Endothelial cell of umbilical vein (primary cell): Measurements from ENCODE around the gene TBATA. TPM values are rescaled to one million over a fixed set of nuclear protein-coding genes. Genes with fewer than 3 reads are reported as not detected.

Experiments
- BruUV-seq: library from RNA; stranded (reverse); fragments of 400-500 nt; replicated peaks from 2 replicates; lab custom pipeline; 2021; lab: Mats Ljungman, UMichigan
- CTCF ChIA-PET: fragments of 300-600, 350-600 bp; sonication (Branson Sonifier 250); formaldehyde crosslinking; loops from one replicate; lab custom pipeline; 2021; ENCODE audit warnings: antibody characterized with exemption, inconsistent platforms; lab: Charles Lee
- POLR2A ChIA-PET: fragments of 300-600, 350-600 bp; sonication (Branson Sonifier 250); formaldehyde crosslinking; loops from one replicate; lab custom pipeline; 2021; ENCODE audit warnings: antibody characterized with exemption, inconsistent platforms; lab: Charles Lee
- DNase-seq: peaks from one replicate; pipeline ENCODE4 v3.0.0-alpha.2; 2011; ENCODE audit warnings: low read depth, low spot score
- FAIRE-seq: peaks from 2 replicates; lab custom pipeline; 2011; peaks lifted over from hg19 to GRCh38; lab: Jason Lieb, UNC
- H2AFZ ChIP-seq: 2 replicates; pipeline ENCODE4 v1.6.0; 2012; ENCODE audit warnings: low read depth, low read length, control low read depth, inconsistent platforms
- H3K27ac ChIP-seq: 2 replicates; pipeline ENCODE4 v1.5.1; 2011; ENCODE audit warnings: low read depth, mild to moderate bottlenecking, control low read depth, low read length, moderate library complexity; ENCODE audit not compliant: insufficient read depth
- H3K27me3 ChIP-seq, 2 experiments: 2 replicates each; pipeline versions ENCODE4 v1.6.0 to v1.6.1; 2011; ENCODE audit warnings: low read length in 2 of 2, mixed read lengths in 1 of 2; ENCODE audit not compliant: control insufficient read depth in 2 of 2, insufficient read depth in 2 of 2
- H3K36me3 ChIP-seq, 2 experiments: 2 replicates in 1 of 2; 3 replicates in 1 of 2; pipeline ENCODE4 v1.5.1; 2011; ENCODE audit warnings: low read length in 2 of 2, mild to moderate bottlenecking in 1 of 2, moderate library complexity in 1 of 2; ENCODE audit not compliant: control insufficient read depth in 2 of 2, insufficient read depth in 2 of 2; ENCODE audit errors: extremely low read depth in 1 of 2
- H3K4me1 ChIP-seq: 3 replicates; pipeline ENCODE4 v1.5.1; 2011; ENCODE audit warnings: mild to moderate bottlenecking, low read length; ENCODE audit not compliant: control insufficient read depth, insufficient read depth; ENCODE audit errors: extremely low read depth
- H3K4me2 ChIP-seq: 2 replicates; pipeline ENCODE4 v1.6.1; 2011; ENCODE audit warnings: low read length, control low read depth, mixed read lengths; ENCODE audit not compliant: insufficient read depth
- H3K4me3 ChIP-seq, 3 experiments: fragments of 200-600 bp in 1 of 3; sonication (generic), shearing (Covaris generic) in 1 of 3; replicated peaks in 1 of 3; 2 replicates each; pipeline ENCODE4 v1.5.1; 2011 to 2016; ENCODE audit warnings: control low read depth in 3 of 3, low read length in 3 of 3, mild to moderate bottlenecking in 2 of 3, inconsistent platforms in 1 of 3, low read depth in 1 of 3, moderate library complexity in 1 of 3; ENCODE audit not compliant: insufficient read depth in 1 of 3
- H3K79me2 ChIP-seq: 2 replicates; pipeline ENCODE4 v1.6.0; 2012; ENCODE audit warnings: low read length, inconsistent platforms; ENCODE audit not compliant: control insufficient read depth, insufficient read depth
- H3K9ac ChIP-seq: replicated peaks from 2 replicates; pipeline ENCODE3; 2011; ENCODE audit warnings: low read length, control low read depth; ENCODE audit not compliant: insufficient read depth; ENCODE audit errors: extremely low read depth
- H3K9me1 ChIP-seq: replicated peaks from 3 replicates; pipeline ENCODE4 v1.6.0; 2011; ENCODE audit warnings: mild to moderate bottlenecking, low read length; ENCODE audit not compliant: control insufficient read depth, insufficient read depth; ENCODE audit errors: extremely low read depth
- H3K9me3 ChIP-seq: replicated peaks from 2 replicates; pipeline ENCODE4 v1.5.1; 2012; ENCODE audit warnings: low read length, inconsistent platforms; ENCODE audit not compliant: control insufficient read depth, insufficient read depth
- H4K20me1 ChIP-seq: replicated peaks from 2 replicates; pipeline ENCODE3; 2011; ENCODE audit warnings: mild to moderate bottlenecking, low read length; ENCODE audit not compliant: control insufficient read depth, insufficient read depth; ENCODE audit errors: extremely low read depth
- EZH2 ChIP-seq: IDR thresholded peaks from 2 replicates; pipeline ENCODE4 v1.6.1; 2012; ENCODE audit warnings: borderline replicate concordance, low read depth, mild to moderate bottlenecking, moderate library complexity, low read length, inconsistent platforms; ENCODE audit not compliant: severe bottlenecking
- GATA2 ChIP-seq: IDR thresholded peaks from 2 replicates; pipeline ENCODE4 v1.7.0; 2011; ENCODE audit warnings: low read depth, mild to moderate bottlenecking, moderate library complexity, mixed read lengths, low read length; ENCODE audit not compliant: insufficient read length, insufficient read depth
- JUN ChIP-seq: IDR thresholded peaks from 2 replicates; pipeline ENCODE4 v1.6.1; 2011; ENCODE audit warnings: borderline replicate concordance, low read depth; ENCODE audit not compliant: insufficient read length, insufficient read depth
- POLR2A ChIP-seq: IDR thresholded peaks from 2 replicates; pipeline ENCODE4 v1.6.1; 2012; ENCODE audit warnings: low read depth, mild to moderate bottlenecking, control low read depth, low read length
- POLR2AphosphoS5 ChIP-seq: IDR thresholded peaks from 2 replicates; pipeline ENCODE4 v1.6.1; 2012; ENCODE audit warnings: low read depth, mild to moderate bottlenecking, control low read depth, low read length, moderate library complexity; ENCODE audit not compliant: insufficient read depth
- dilution Hi-C: fragments of 300-500 bp; cut with MboI; formaldehyde crosslinking; loops from one replicate; pipeline ENCODE4 v1.15.0; 2019; ENCODE audit warnings: low sequenced_read_pairs; ENCODE audit not compliant: extremely low pct_ligation_motif_present
- intact Hi-C: fragments of 100-400 bp; cut with micrococcal nuclease; formaldehyde crosslinking; loops from one replicate; pipeline ENCODE4 v1.10.0; 2022
- polyA plus RNA-seq, 4 experiments: library from polyadenylated mRNA; depleted of rRNA in 3 of 4; stranded (reverse) in 3 of 4; unstranded in 1 of 4; fragments of >200 nt; gene quantifications; 2 replicates each; pipeline versions ENCODE4 v1.2.1 to v1.2.3, GENCODE V29; 2011 to 2012; ENCODE audit warnings: missing spikeins in 1 of 4
- total RNA-seq: library from RNA; stranded (reverse); gene quantifications from 2 replicates; pipeline ENCODE4 v1.2.3, GENCODE V29; 2021
- TF ChIP-seq, protein P1 (sequence below), 2 donors: IDR thresholded peaks; 1 replicate in 1 of 2; 2 replicates in 1 of 2; pipeline ENCODE4 v1.5.1; 2011; ENCODE audit warnings: low read length in 2 of 2, mild to moderate bottlenecking in 2 of 2, moderate library complexity in 2 of 2, control low read depth in 1 of 2, inconsistent platforms in 1 of 2, low read depth in 1 of 2; ENCODE audit not compliant: insufficient read depth in 1 of 2; ENCODE audit errors: extremely low read depth in 1 of 2

The TBATA gene
- total and polyA plus RNA-seq, 2 donors (not counting 3 experiments of a cell fraction or from before 2014, with no cell fraction given) = not detected

DNA sequence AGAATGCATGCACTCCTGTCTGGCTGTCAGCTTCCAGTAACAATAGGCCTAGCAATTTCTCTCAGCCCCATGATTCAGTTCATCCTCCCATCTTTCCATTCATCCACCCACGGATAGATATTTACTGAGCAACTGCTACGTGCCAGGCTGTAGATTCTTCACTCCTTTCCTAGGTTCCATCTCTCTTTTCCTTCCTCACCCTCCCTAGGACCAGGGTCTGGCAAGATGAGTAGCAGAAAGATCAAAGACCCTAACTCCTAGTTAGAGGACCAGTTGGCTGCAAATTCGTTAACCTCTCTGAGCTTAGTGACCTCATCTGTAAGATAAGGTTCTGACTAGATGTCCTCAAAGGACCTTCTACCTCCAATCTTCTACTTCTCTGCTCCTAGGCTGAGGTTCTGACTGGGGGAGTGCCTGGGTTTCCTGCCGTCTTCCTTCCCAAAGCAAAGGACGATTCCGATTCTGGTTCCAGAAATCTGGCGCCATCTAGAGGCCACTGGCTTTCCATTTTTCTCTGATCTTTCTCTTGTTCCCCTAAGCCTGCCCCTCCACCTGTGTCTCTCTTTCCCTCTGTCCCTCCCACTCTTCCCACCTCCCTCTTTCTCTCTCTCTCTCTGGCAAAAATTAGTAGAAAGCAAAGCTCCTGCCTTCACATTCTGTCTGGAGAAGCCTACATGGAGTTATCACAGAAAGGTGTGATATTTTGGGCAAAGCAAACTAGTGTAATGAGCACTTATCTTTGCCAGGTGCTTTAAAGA, 26.2 kb downstream of the TBATA start:
- H3K4me1 ChIP-seq = no peaks in the 10 kb centered on the region
- no peaks in the 10 kb centered on the region for H3K9me1 ChIP-seq
- intact Hi-C loops (loop anchor here (1.0 to 2.0 kb wide), 5 partner anchors 121 to 298 kb away; no protein-coding TSS in a partner anchor), dilution Hi-C loops (no loop called here)
- no peak overlapping the region for H3K4me3 ChIP-seq
- peaks cover 0 to 6% of the 10 kb centered on the region in 2 experiments for H3K27me3 ChIP-seq
- H2AFZ ChIP-seq = no peak overlapping the region
- no peaks in the 10 kb centered on the region for H3K9me3 ChIP-seq
- ChIA-PET CTCF (interaction anchor here (0.5 to 3.6 kb wide), 20 partner anchors 9 to 537 kb away, joined by 3 to 32 read pairs (median 3); no protein-coding TSS in a partner anchor), POLR2A (no interaction called here)
- H3K27ac ChIP-seq = no peak overlapping the region
- peak; percentile 52 for DNase-seq
- H3K79me2 ChIP-seq = no peaks in the 10 kb centered on the region
- no peaks in the 10 kb centered on the region for H3K36me3 ChIP-seq
- no TSS peak for BruUV-seq
- no peak overlapping the region for H3K9ac ChIP-seq
- no peaks in the 10 kb centered on the region for H4K20me1 ChIP-seq
- FAIRE-seq = peak; percentile 88
- TF ChIP-seq POLR2A = no peak
- TF ChIP-seq EZH2 = no peak
- TF ChIP-seq, protein P1, sequence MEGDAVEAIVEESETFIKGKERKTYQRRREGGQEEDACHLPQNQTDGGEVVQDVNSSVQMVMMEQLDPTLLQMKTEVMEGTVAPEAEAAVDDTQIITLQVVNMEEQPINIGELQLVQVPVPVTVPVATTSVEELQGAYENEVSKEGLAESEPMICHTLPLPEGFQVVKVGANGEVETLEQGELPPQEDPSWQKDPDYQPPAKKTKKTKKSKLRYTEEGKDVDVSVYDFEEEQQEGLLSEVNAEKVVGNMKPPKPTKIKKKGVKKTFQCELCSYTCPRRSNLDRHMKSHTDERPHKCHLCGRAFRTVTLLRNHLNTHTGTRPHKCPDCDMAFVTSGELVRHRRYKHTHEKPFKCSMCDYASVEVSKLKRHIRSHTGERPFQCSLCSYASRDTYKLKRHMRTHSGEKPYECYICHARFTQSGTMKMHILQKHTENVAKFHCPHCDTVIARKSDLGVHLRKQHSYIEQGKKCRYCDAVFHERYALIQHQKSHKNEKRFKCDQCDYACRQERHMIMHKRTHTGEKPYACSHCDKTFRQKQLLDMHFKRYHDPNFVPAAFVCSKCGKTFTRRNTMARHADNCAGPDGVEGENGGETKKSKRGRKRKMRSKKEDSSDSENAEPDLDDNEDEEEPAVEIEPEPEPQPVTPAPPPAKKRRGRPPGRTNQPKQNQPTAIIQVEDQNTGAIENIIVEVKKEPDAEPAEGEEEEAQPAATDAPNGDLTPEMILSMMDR (IDR thresholded peaks at IDR 0.05; ENCODE audit: extremely low read depth in 1 of 2, insufficient read depth in 1 of 2, low read depth in 1 of 2, low read length in 2 of 2) = peak; percentile 71 to 74
- TF ChIP-seq POLR2AphosphoS5 = no peak
- TF ChIP-seq GATA2 = no peak
- no peak for TF ChIP-seq JUN
- H3K4me2 ChIP-seq = no peak overlapping the region
